OCI-LY7 (cell line): Measurements from ENCODE around the gene CCNJ.
"Not testable (repeated sequence)": the region's sequence is repeated elsewhere in the genome, so short reads cannot be mapped to it uniquely, and the experiment has no call there.

Experiments
- CTCF ChIP-seq: fragments of 200-600 bp; sonication (generic); conservative IDR thresholded peaks from 2 replicates; pipeline ENCODE4 v1.5.1; 2014; ENCODE audit warnings: mild to moderate bottlenecking, antibody characterized with exemption, low read length, moderate library complexity, mixed read lengths
- EZH2phosphoT487 ChIP-seq: fragments of 200-600 bp; sonication (generic); IDR thresholded peaks from 2 replicates; pipeline ENCODE4 v1.6.1; 2018; ENCODE audit warnings: low read depth, borderline replicate concordance, mild to moderate bottlenecking, mixed run types, antibody characterized with exemption, low read length, moderate library complexity, mixed read lengths

GRCh38 chr10:95994376-95994775 is 49.0 kb upstream of the CCNJ start:
- TF ChIP-seq CTCF, EZH2phosphoT487: not testable (repeated sequence)
